HG03460 (cell line): ENCODE data around the gene DENND1A.
A peak's percentile ranks its signal among the peaks of the same experiment; 100 is the strongest.

Source experiments
- ATAC-seq: cut with Tn5 transposase; IDR thresholded peaks from one replicate; pipeline ENCODE4 v1.9.1; 2021; ENCODE audit not compliant: unreplicated experiment

The DENND1A gene

GRCh38 chr9:123365881-123366528 lies 563.9 kb downstream of the DENND1A start:
- ATAC-seq, result no peak

GRCh38 chr9:123365287-123365880 lies 564.5 kb downstream of the DENND1A start:
- ATAC-seq, result no peak

GRCh38 chr9:123364241-123364824 lies 565.6 kb downstream of the DENND1A start:
- no peak for ATAC-seq

- ATAC-seq, result no peak
Observed at GRCh38 chr9:123362856-123363255, 567.1 kb downstream of the DENND1A start.

- ATAC-seq, result no peak
Observed at GRCh38 chr9:123361731-123362510, 568.0 kb downstream of the DENND1A start.

- ATAC-seq, result no peak
Observed at GRCh38 chr9:123361086-123361730, 568.7 kb downstream of the DENND1A start.

GRCh38 chr9:123360161-123361085 lies 569.5 kb downstream of the DENND1A start:
- ATAC-seq, result no peak

- no peak for ATAC-seq
Observed at GRCh38 chr9:123359546-123359945, 570.4 kb downstream of the DENND1A start.

- no peak for ATAC-seq
Observed at GRCh38 chr9:123359106-123359505, 570.8 kb downstream of the DENND1A start.

GRCh38 chr9:123358181-123358905 lies 571.6 kb downstream of the DENND1A start:
- no peak for ATAC-seq

- no peak for ATAC-seq
Observed at GRCh38 chr9:123357743-123358059, 572.2 kb downstream of the DENND1A start.

- no peak for ATAC-seq
Observed at GRCh38 chr9:123356851-123357742, 572.8 kb downstream of the DENND1A start.

GRCh38 chr9:123355761-123356431 lies 574.0 kb downstream of the DENND1A start, which contains the start of gene CRB2:
CRB2 (plus strand) TSS chr9:123356197; CDS start chr9:123356261, 64 bp downstream.
- ATAC-seq, result no peak

- no peak for ATAC-seq
Observed at GRCh38 chr9:123354806-123355508, 575.0 kb downstream of the DENND1A start.

- peak; percentile 78 for ATAC-seq
Observed at GRCh38 chr9:123353984-123354591, 575.8 kb downstream of the DENND1A start.

GRCh38 chr9:123353041-123353440 lies 576.9 kb downstream of the DENND1A start:
- ATAC-seq, result no peak
